ENCODE data around the gene CD177. TPM values are rescaled to one million over a fixed set of nuclear protein-coding genes. Genes with fewer than 3 reads are reported as not detected.

Gene CD177
- total RNA-seq, 1 donor: 0.86 TPM

GRCh38 chr19:43395561-43395960 is 42.1 kb downstream of the CD177 start:
- H3K4me3 ChIP-seq (ENCODE audit: low read depth, low read length): no peak overlapping the region
- no peak for DNase-seq (ENCODE audit: low read depth)
- no peak for TF ChIP-seq CTCF (IDR thresholded peaks at IDR 0.05; ENCODE audit: insufficient read depth, low read depth, low read length)

- H3K4me3 ChIP-seq (ENCODE audit: low read depth, low read length): no peak overlapping the region
- no peak for TF ChIP-seq CTCF (IDR thresholded peaks at IDR 0.05; ENCODE audit: insufficient read depth, low read depth, low read length)
- no peak for DNase-seq (ENCODE audit: low read depth)
These were observed 52.8 kb downstream of the CD177 start for GRCh38 chr19:43406297-43406696.

- no peak for DNase-seq (ENCODE audit: low read depth)
- no peak overlapping the region for H3K4me3 ChIP-seq (ENCODE audit: low read depth, low read length)
- TF ChIP-seq CTCF (IDR thresholded peaks at IDR 0.05; ENCODE audit: insufficient read depth, low read depth, low read length): no peak
These were observed 54.0 kb downstream of the CD177 start for GRCh38 chr19:43407416-43408005.

GRCh38 chr19:43408043-43408442 is 54.6 kb downstream of the CD177 start:
- H3K4me3 ChIP-seq (ENCODE audit: low read depth, low read length): no peak overlapping the region
- DNase-seq (ENCODE audit: low read depth): no peak
- TF ChIP-seq CTCF (IDR thresholded peaks at IDR 0.05; ENCODE audit: insufficient read depth, low read depth, low read length): no peak

- TF ChIP-seq CTCF (IDR thresholded peaks at IDR 0.05; ENCODE audit: insufficient read depth, low read depth, low read length): no peak
- no peak for DNase-seq (ENCODE audit: low read depth)
- H3K4me3 ChIP-seq (ENCODE audit: low read depth, low read length): no peak overlapping the region
These were observed 55.9 kb downstream of the CD177 start for GRCh38 chr19:43409415-43409814.

GRCh38 chr19:43412441-43412840 is 59.0 kb downstream of the CD177 start:
- no peak for DNase-seq (ENCODE audit: low read depth)
- H3K4me3 ChIP-seq (ENCODE audit: low read depth, low read length): no peak overlapping the region
- TF ChIP-seq CTCF (IDR thresholded peaks at IDR 0.05; ENCODE audit: insufficient read depth, low read depth, low read length): no peak

Other genes starting within 250 kb of the CD177 start
- 39.3 and 45.3 TPM in 2 replicates for gene PSG5, start 167.2 kb upstream of the CD177 start, total RNA-seq
- gene PSG4, start 148.0 kb upstream of the CD177 start, total RNA-seq: 1.9 and 121 TPM in 2 replicates
- gene PSG9, start 84.2 kb upstream of the CD177 start, total RNA-seq: 0.32 and 0.43 TPM in 2 replicates
- not detected in 2 replicates for gene TEX101, start 61.2 kb downstream of the CD177 start, total RNA-seq
- gene LYPD3, start 111.9 kb downstream of the CD177 start, total RNA-seq: 0.43 TPM in 1 of 2 replicates, not detected in the other
- gene PHLDB3, start 151.1 kb downstream of the CD177 start, total RNA-seq: 8.7 and 13.4 TPM in 2 replicates
- 113 and 121 TPM in 2 replicates for gene ETHE1, start 173.5 kb downstream of the CD177 start, total RNA-seq
- under 0.01 and 0.64 TPM in 2 replicates for gene ZNF575, start 179.5 kb downstream of the CD177 start, total RNA-seq
- 22.9 and 28.9 TPM in 2 replicates for gene XRCC1, start 221.8 kb downstream of the CD177 start, total RNA-seq
- 3.5 TPM in 2 replicates for gene PINLYP, start 222.1 kb downstream of the CD177 start, total RNA-seq
- gene IRGQ, start 242.4 kb downstream of the CD177 start, total RNA-seq: 27.7 and 35.4 TPM in 2 replicates
- gene ZNF576, start 242.9 kb downstream of the CD177 start, total RNA-seq: 9.0 and 9.9 TPM in 2 replicates

Data from fibroblast of villous mesenchyme (primary cell).